Measurements from ENCODE around the gene COLEC12.

The COLEC12 gene

GRCh38 chr18:267688-268552 lies 232.6 kb downstream of the COLEC12 start, which contains the start of gene THOC1:
Gene THOC1, minus strand, starts transcription at chr18:268047. Its CDS starts 28 bp downstream, at chr18:268019.
- peak; percentile 90 for DNase-seq

- DNase-seq, result no peak
Observed at GRCh38 chr18:267380-267687, 233.2 kb downstream of the COLEC12 start.
